D721Med (cell line): ENCODE results near the gene KIF21B.

Source experiments
- DNase-seq: peaks from one replicate; pipeline ENCODE4 v3.0.0; 2011; ENCODE audit warnings: low spot score; ENCODE audit not compliant: insufficient read length
- FAIRE-seq: peaks from 2 replicates; lab custom pipeline; 2011; peaks lifted over from hg19 to GRCh38; lab: Jason Lieb, UNC
- CTCF ChIP-seq: IDR thresholded peaks from 2 replicates; pipeline ENCODE4 v1.5.1; 2012; ENCODE audit warnings: mild to moderate bottlenecking, control low read depth; ENCODE audit not compliant: insufficient read depth; ENCODE audit errors: missing control alignments

Gene KIF21B

DNA sequence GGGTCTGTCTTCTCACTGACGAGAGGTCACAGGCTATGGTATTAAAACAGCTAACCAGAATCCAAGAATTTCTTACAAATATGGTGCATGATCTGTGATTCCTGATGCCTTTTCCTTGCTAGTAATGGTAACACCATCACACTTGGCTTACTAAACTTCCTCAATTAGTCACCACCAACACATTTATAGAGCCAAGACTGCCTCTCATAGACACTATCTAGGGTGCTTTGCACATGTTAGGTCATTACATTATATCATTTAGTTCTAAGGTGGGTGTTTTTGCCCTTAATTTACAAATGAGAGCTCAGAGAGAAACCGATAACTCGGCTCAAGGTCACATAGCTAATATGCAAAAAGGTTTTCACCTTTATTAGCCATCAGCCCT is 8.7 kb downstream of the KIF21B start:
- no peak for FAIRE-seq
- no peak for TF ChIP-seq CTCF
- no peak for DNase-seq

DNA sequence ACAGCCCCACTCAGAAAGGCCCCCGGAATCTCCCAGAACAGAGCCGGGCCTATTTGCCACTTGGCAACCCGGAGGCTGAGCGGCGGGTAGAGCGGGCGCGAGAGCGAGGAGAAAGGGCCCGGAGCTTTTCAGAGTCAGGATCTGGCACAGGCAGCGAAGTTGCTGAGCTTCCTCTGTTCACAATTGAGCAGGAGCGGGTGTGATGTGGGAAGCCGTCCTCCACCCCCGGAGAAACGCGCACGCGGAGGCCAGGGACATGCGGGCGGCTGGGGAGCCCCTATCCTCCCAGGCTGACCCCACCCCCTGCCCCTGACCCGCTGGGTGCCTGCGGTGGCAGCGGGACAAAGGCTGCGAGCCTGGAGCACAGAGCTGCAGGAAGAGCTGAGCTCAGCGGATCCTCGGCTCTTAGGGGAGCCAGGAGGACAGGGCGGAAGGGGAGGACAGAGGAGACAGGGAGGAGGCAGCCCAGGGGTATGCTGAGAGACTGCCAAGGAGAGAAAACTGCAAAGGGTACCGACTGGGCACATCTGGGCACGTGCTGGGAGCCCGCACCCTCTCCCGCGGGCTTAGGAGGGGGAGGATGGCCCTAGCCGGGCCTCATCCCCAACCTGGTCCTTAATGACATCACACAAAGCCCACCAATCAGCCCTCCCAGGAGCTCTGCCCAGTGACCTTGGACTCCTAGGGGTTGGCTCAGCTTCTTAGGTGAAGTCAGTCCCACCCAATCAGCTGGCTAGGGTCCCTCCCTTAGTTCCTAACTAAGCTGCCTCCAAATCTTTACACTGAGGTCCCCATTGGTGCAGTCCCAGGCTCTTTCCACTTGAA is 9.3 kb downstream of the KIF21B start:
- TF ChIP-seq CTCF = no peak
- DNase-seq (peak; percentile 75), FAIRE-seq (no peak)

- FAIRE-seq (no peak), DNase-seq (no peak)
- TF ChIP-seq CTCF = no peak
Measured at GRCh38 chr1:201013031-201013485, 10.5 kb downstream of the KIF21B start.

GRCh38 chr1:201011616-201012015 is 11.9 kb downstream of the KIF21B start:
- DNase-seq (peak; percentile 94), FAIRE-seq (peak; percentile 89)
- TF ChIP-seq CTCF = no peak

- TF ChIP-seq CTCF = no peak
- FAIRE-seq = no peak
Measured at GRCh38 chr1:201009962-201010645, 13.4 kb downstream of the KIF21B start.

GRCh38 chr1:201008666-201009360 is 14.7 kb downstream of the KIF21B start:
- FAIRE-seq = no peak
- no peak for TF ChIP-seq CTCF
- no peak for DNase-seq

More at GRCh38 chr1:201009962-201010645, 13.4 kb downstream of the KIF21B start:
- DNase-seq = no peak

GRCh38 chr1:201007481-201007880 is 16.0 kb downstream of the KIF21B start:
- TF ChIP-seq CTCF = no peak
- DNase-seq (no peak), FAIRE-seq (no peak)
